ENCODE measurements around the gene PADI4.

Gene PADI4

DNA sequence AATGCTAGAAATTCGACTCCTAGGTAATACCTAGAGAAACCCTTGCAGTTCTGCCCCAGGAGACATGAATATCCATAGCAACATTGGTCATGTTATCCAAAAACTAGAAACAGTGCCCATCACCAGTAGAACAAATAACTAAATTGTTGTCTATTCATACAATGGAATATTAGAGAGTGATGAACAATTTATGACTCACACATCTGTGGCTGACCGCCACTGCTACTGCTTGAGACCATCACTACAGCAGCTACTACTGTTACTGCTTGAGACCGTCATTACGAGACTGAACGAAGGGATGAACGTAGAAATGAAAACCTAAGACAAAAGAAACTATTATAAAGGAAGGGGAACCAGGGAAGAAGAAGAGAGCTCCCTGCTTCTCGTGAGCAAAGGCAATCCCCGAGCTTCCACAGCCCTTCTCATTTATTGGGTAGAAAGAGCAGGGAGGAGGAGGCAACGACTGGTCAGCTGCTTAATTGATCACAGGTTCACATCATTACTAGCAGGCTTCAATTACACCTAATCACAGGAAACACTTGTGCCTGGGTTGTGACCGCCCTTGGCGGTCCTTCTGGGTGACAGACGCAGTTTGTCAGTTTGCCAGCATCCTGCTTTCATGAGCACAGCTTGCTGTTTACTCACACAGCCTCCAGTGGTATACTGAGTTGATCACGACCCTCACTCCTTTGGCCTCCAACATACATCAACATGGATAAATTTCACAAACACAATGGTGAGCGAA, 14.1 kb upstream of the PADI4 start:
- no peak for TF ChIP-seq PAX5 (IDR thresholded peaks at IDR 0.05; ENCODE audit: insufficient read depth, low read length, severe bottlenecking)
- TF ChIP-seq TAF1 (IDR thresholded peaks at IDR 0.05; ENCODE audit: low read depth, low read length), result no peak
- no peak for TF ChIP-seq POU2F2 (IDR thresholded peaks at IDR 0.05; ENCODE audit: low read depth, low read length)
- TF ChIP-seq POLR2A (IDR thresholded peaks at IDR 0.05; ENCODE audit: low read depth, low read length), result no peak
- no peak for TF ChIP-seq POLR2AphosphoS5 (IDR thresholded peaks at IDR 0.05; ENCODE audit: low read depth, low read length)
- DNase-seq (ENCODE audit: insufficient read length, low spot score) (no peak), FAIRE-seq (no peak)

DNA sequence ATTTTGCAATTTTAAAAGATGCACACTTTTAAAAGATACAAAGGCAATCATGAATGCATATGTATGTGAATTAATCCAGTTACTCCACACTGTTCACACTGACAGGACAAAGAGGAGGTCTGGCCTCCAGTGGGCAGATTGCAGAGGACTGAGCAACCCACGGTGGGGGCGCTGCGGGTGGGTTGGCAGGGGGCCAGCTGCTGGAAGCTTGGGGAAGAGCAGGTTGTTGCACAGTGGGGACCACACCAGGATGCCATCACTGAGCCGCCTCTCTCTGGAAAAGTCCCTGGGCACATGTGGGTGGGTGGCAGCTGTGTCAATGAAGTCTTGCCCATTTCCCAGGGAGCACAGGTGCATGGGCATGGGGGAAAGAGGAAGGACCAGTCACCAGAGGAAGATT, 12.7 kb upstream of the PADI4 start:
- DNase-seq (ENCODE audit: insufficient read length, low spot score) (no peak), FAIRE-seq (no peak)
- TF ChIP-seq POLR2AphosphoS5 (IDR thresholded peaks at IDR 0.05; ENCODE audit: low read depth, low read length) (no peak), POU2F2 (IDR thresholded peaks at IDR 0.05; ENCODE audit: low read depth, low read length) (no peak), PAX5 (IDR thresholded peaks at IDR 0.05; ENCODE audit: insufficient read depth, low read length, severe bottlenecking) (no peak), SPI1 (IDR thresholded peaks at IDR 0.05; ENCODE audit: low read depth, low read length) (no peak)

DNA sequence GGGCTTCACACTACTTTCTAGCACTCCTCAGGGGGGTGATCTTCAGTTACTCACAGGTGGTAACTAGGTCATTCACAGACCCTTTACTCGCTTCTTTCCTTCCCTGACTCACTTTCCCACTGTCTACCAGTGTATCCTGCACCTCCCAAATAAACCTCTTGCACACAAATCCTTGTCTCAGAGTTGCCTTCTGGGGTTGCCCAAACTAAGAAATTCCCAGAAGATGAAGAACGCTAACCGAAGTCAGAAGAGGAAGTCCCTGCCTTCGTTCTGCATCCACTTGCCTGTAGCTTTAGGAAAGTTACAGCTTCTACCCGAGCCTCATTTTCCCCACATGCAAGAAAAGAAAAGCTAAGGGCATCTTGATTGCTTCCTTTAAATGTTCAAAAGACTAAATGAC, 11.9 kb upstream of the PADI4 start:
- DNase-seq (ENCODE audit: insufficient read length, low spot score), result no peak
- FAIRE-seq, result no peak
- TF ChIP-seq TAF1 (IDR thresholded peaks at IDR 0.05; ENCODE audit: low read depth, low read length), result no peak
- TF ChIP-seq POLR2AphosphoS5 (IDR thresholded peaks at IDR 0.05; ENCODE audit: low read depth, low read length), result no peak
- TF ChIP-seq POLR2A (IDR thresholded peaks at IDR 0.05; ENCODE audit: low read depth, low read length), result no peak
- no peak for TF ChIP-seq PAX5 (IDR thresholded peaks at IDR 0.05; ENCODE audit: insufficient read depth, low read length, severe bottlenecking)
- no peak for TF ChIP-seq SPI1 (IDR thresholded peaks at IDR 0.05; ENCODE audit: low read depth, low read length)

GRCh38 chr1:17297991-17298390, 10.0 kb upstream of the PADI4 start:
- TF ChIP-seq POLR2A (IDR thresholded peaks at IDR 0.05; ENCODE audit: low read depth, low read length), result no peak
- no peak for TF ChIP-seq TAF1 (IDR thresholded peaks at IDR 0.05; ENCODE audit: low read depth, low read length)
- TF ChIP-seq PAX5 (IDR thresholded peaks at IDR 0.05; ENCODE audit: insufficient read depth, low read length, severe bottlenecking), result no peak
- TF ChIP-seq SPI1 (IDR thresholded peaks at IDR 0.05; ENCODE audit: low read depth, low read length), result no peak
- no peak for TF ChIP-seq POU2F2 (IDR thresholded peaks at IDR 0.05; ENCODE audit: low read depth, low read length)
- no peak for TF ChIP-seq POLR2AphosphoS5 (IDR thresholded peaks at IDR 0.05; ENCODE audit: low read depth, low read length)
- no peak for FAIRE-seq
- DNase-seq (ENCODE audit: insufficient read length, low spot score), result no peak

DNA sequence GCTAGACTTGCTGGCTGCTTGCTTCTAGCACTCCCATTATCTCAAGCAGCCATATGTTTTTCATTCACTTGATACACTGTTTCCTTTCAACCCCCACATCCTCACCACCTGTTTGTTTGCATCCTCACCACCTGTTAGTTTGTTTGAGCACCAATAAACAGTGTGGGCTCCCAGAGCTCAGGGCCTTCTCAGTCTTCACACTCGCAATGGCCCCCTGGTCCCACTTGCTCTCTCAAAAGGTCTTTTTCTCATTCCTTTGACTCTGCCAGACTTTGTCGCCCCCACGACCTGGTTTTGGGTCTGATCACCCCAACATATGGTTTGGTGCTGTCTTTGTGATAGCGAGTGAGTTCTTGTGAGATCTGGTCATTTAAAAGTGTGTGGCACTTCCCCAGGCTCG, 6.2 kb upstream of the PADI4 start:
- DNase-seq (ENCODE audit: insufficient read length, low spot score) (no peak), FAIRE-seq (no peak)
- no peak for TF ChIP-seq POLR2A (IDR thresholded peaks at IDR 0.05; ENCODE audit: low read depth, low read length)
- no peak for TF ChIP-seq TAF1 (IDR thresholded peaks at IDR 0.05; ENCODE audit: low read depth, low read length)
- no peak for TF ChIP-seq SPI1 (IDR thresholded peaks at IDR 0.05; ENCODE audit: low read depth, low read length)
- no peak for TF ChIP-seq POU2F2 (IDR thresholded peaks at IDR 0.05; ENCODE audit: low read depth, low read length)
- TF ChIP-seq POLR2AphosphoS5 (IDR thresholded peaks at IDR 0.05; ENCODE audit: low read depth, low read length), result no peak
- TF ChIP-seq PAX5 (IDR thresholded peaks at IDR 0.05; ENCODE audit: insufficient read depth, low read length, severe bottlenecking), result no peak

DNA sequence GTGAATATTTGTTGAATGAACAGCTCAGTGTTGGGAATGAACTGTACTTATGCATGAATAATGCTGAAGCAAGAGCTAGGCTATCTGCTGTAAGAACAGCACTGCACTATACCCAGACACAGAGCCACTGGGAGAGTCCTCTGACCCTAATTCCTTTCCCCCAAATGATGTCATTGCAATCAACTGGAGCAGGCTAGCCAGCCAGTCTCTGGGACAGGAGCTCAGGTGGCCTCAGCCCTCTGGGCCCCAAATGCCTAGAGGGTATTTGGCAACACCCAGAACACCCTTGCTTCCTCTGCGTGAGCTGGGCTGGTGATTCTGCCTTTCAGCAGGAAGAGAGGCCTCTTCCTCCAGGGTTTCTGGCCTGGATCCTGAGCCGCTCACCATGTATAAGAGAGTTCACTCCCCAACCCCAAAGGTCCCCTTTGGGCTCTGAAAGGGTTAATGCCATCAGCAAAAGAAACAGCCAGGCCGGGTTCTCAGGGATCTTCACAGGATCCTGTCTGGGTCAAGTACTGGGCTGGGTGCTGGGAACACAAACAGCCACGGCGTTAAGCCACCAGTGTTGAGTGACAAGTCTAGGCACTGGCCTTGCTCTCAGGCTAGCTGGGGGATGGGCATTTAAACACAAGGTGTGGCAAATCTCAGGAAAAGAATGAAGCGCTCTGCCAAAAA, 3.7 kb upstream of the PADI4 start:
- DNase-seq (ENCODE audit: insufficient read length, low spot score) (no peak), FAIRE-seq (no peak)
- no peak for TF ChIP-seq TAF1 (IDR thresholded peaks at IDR 0.05; ENCODE audit: low read depth, low read length)
- TF ChIP-seq POU2F2 (IDR thresholded peaks at IDR 0.05; ENCODE audit: low read depth, low read length), result no peak
- no peak for TF ChIP-seq POLR2A (IDR thresholded peaks at IDR 0.05; ENCODE audit: low read depth, low read length)
- no peak for TF ChIP-seq SPI1 (IDR thresholded peaks at IDR 0.05; ENCODE audit: low read depth, low read length)
- no peak for TF ChIP-seq POLR2AphosphoS5 (IDR thresholded peaks at IDR 0.05; ENCODE audit: low read depth, low read length)
- no peak for TF ChIP-seq PAX5 (IDR thresholded peaks at IDR 0.05; ENCODE audit: insufficient read depth, low read length, severe bottlenecking)

DNA sequence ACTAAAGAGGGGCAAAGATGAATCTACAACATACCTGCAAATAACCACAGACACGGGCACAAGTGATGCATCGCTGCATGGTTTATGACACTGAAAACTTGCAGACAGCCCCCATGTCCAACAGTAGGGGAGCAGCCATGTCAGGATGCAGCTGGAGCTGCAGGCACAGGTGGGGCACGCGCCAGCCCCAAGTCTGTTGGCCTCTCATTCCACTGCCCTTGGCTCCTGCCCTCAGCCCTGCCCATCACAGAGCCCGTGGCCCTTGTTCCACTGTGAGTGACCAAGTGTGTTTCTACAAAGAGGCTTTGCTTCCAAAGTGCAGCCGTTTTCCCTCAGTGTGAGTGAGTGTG, 3.2 kb upstream of the PADI4 start:
- TF ChIP-seq POU2F2 (IDR thresholded peaks at IDR 0.05; ENCODE audit: low read depth, low read length) (no peak), TAF1 (IDR thresholded peaks at IDR 0.05; ENCODE audit: low read depth, low read length) (no peak), POLR2AphosphoS5 (IDR thresholded peaks at IDR 0.05; ENCODE audit: low read depth, low read length) (no peak), POLR2A (IDR thresholded peaks at IDR 0.05; ENCODE audit: low read depth, low read length) (no peak), PAX5 (IDR thresholded peaks at IDR 0.05; ENCODE audit: insufficient read depth, low read length, severe bottlenecking) (no peak)
- DNase-seq (ENCODE audit: insufficient read length, low spot score), result no peak
- FAIRE-seq, result no peak

DNA sequence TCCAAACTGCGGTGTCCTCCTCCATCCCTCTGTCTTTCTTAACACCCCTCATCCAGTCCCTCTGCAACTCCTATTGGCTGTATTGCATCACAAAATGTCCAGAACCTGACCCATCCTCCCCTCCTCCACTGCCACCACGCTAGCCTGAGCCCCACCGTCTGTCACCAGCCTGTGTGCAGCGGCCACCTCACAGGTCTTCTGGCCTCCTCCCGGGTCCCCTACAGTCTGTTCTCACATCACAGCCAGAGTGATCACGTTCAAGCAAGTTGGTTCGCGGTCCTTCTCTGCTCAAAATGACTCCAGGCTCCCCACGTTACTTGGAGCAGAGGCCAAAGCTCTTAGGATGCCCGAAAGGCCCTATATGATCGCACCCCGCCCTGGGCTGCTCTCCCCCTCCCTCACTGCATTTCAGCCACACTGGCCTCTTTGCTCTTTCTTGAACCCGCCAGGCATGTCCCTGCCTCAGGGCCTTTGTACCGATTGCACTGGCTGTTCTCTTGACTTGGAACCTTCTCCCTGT, 2.4 kb upstream of the PADI4 start:
- DNase-seq (ENCODE audit: insufficient read length, low spot score) (no peak), FAIRE-seq (no peak)
- TF ChIP-seq POU2F2 (IDR thresholded peaks at IDR 0.05; ENCODE audit: low read depth, low read length) (no peak), PAX5 (IDR thresholded peaks at IDR 0.05; ENCODE audit: insufficient read depth, low read length, severe bottlenecking) (no peak), POLR2AphosphoS5 (IDR thresholded peaks at IDR 0.05; ENCODE audit: low read depth, low read length) (no peak), SPI1 (IDR thresholded peaks at IDR 0.05; ENCODE audit: low read depth, low read length) (no peak), TAF1 (IDR thresholded peaks at IDR 0.05; ENCODE audit: low read depth, low read length) (no peak)

- no peak for TF ChIP-seq SPI1 (IDR thresholded peaks at IDR 0.05; ENCODE audit: low read depth, low read length)
- TF ChIP-seq POLR2A (IDR thresholded peaks at IDR 0.05; ENCODE audit: low read depth, low read length), result no peak
- TF ChIP-seq POU2F2 (IDR thresholded peaks at IDR 0.05; ENCODE audit: low read depth, low read length), result no peak
- no peak for TF ChIP-seq TAF1 (IDR thresholded peaks at IDR 0.05; ENCODE audit: low read depth, low read length)
- TF ChIP-seq PAX5 (IDR thresholded peaks at IDR 0.05; ENCODE audit: insufficient read depth, low read length, severe bottlenecking), result no peak
- TF ChIP-seq POLR2AphosphoS5 (IDR thresholded peaks at IDR 0.05; ENCODE audit: low read depth, low read length), result no peak
- FAIRE-seq, result no peak
- DNase-seq (ENCODE audit: insufficient read length, low spot score), result no peak
Measured at GRCh38 chr1:17306407-17306806, 1.6 kb upstream of the PADI4 start.

Data from GM12891 (cell line).